ENCODE measurements around the gene TMEM245. TPM values are rescaled to one million over a fixed set of nuclear protein-coding genes. Genes with fewer than 3 reads are reported as not detected.

TMEM245 gene
- total and polyA plus RNA-seq, 2 of the 13 experiments (the other 11 are each of a cell fraction or from before 2014, with no cell fraction given), result 53.5 to 55.4 TPM

- TF ChIP-seq NCOA2 (CRISPR knock-in tag; IDR thresholded peaks at IDR 0.05), result no peak
- no peak for TF ChIP-seq FUBP1 (CRISPR knock-in tag; IDR thresholded peaks at IDR 0.05; ENCODE audit: borderline replicate concordance)
- TF ChIP-seq MAZ (IDR thresholded peaks at IDR 0.05; ENCODE audit: borderline replicate concordance, low read depth, low read length), result peak; percentile 17; the same call in 1 of the 2 replicates
- no peak for TF ChIP-seq MAZ (CRISPR knock-in tag; IDR thresholded peaks at IDR 0.05; ENCODE audit: low read depth)
- TF ChIP-seq ZNF891 (CRISPR knock-in tag; IDR thresholded peaks at IDR 0.05), result peak; percentile 26; the same call in 1 of the 2 replicates
- TF ChIP-seq POLR2G (IDR thresholded peaks at IDR 0.05; ENCODE audit: low read depth, low read length), result peak; percentile 79
- no peak for TF ChIP-seq ZUFSP (CRISPR knock-in tag; IDR thresholded peaks at IDR 0.05; ENCODE audit: borderline replicate concordance)
- TF ChIP-seq JUND (CRISPR knock-in tag; IDR thresholded peaks at IDR 0.05), result no peak
- no peak for TF ChIP-seq ZNF646 (CRISPR knock-in tag; IDR thresholded peaks at IDR 0.05)
- no peak for TF ChIP-seq ZNF839 (CRISPR knock-in tag; IDR thresholded peaks at IDR 0.05; ENCODE audit: borderline replicate concordance)
- TF ChIP-seq PRMT3 (CRISPR knock-in tag; IDR thresholded peaks at IDR 0.05; ENCODE audit: borderline replicate concordance, low read depth), result no peak
- no peak for TF ChIP-seq TRIM22 (IDR thresholded peaks at IDR 0.05)
- TF ChIP-seq TOPORS (CRISPR knock-in tag; IDR thresholded peaks at IDR 0.05), result no peak
- no peak for TF ChIP-seq DMTF1 (CRISPR knock-in tag; IDR thresholded peaks at IDR 0.05)
These were observed 106.7 kb downstream of the TMEM245 start, which contains the start of gene CTNNAL1 (continued) for GRCh38 chr9:109012876-109013678.

All from HepG2 (cell line).